Progenitor cell of endocrine pancreas (in vitro differentiated cells): ENCODE measurements around the gene RGS8. TPM values are rescaled to one million over a fixed set of nuclear protein-coding genes. Genes with fewer than 3 reads are reported as not detected.

Experiments
- DNase-seq: peaks from one replicate; pipeline ENCODE4 v3.0.0; 2021; ENCODE audit warnings: low spot score; ENCODE audit not compliant: unreplicated experiment
- H3K27ac Mint-ChIP-seq: 2 replicates; pipeline ENCODE4 v1.8.0; 2021; ENCODE audit warnings: mild to moderate bottlenecking, moderate library complexity, mixed read lengths
- H3K27me3 Mint-ChIP-seq: 2 replicates; pipeline ENCODE4 v1.8.0; 2021; ENCODE audit warnings: mixed read lengths
- H3K36me3 Mint-ChIP-seq: 2 replicates; pipeline ENCODE4 v1.8.0; 2022; ENCODE audit warnings: mixed read lengths; ENCODE audit not compliant: insufficient read depth
- H3K4me1 Mint-ChIP-seq: 2 replicates; pipeline ENCODE4 v1.8.0; 2021; ENCODE audit warnings: low read depth, mixed read lengths
- H3K4me3 Mint-ChIP-seq: 2 replicates; pipeline ENCODE4 v1.8.0; 2021; ENCODE audit warnings: low read depth, mild to moderate bottlenecking, moderate library complexity, mixed read lengths
- H3K9me3 Mint-ChIP-seq: 2 replicates; pipeline ENCODE4 v1.8.0; 2021; ENCODE audit warnings: low read depth, mixed read lengths
- total RNA-seq: library from RNA; stranded (reverse); gene quantifications from 2 replicates; pipeline ENCODE4 v1.2.1, GENCODE V29; 2021
- TF ChIP-seq, protein P1 (sequence below): fragments of 200-600 bp; sonication (generic); IDR thresholded peaks from one replicate; pipeline ENCODE4 v1.5.0; 2021; ENCODE audit warnings: antibody characterized with exemption, mild to moderate bottlenecking; ENCODE audit not compliant: unreplicated experiment

RGS8 gene
- total RNA-seq, 1 donor from 2014 or later = 0.05 TPM

DNA sequence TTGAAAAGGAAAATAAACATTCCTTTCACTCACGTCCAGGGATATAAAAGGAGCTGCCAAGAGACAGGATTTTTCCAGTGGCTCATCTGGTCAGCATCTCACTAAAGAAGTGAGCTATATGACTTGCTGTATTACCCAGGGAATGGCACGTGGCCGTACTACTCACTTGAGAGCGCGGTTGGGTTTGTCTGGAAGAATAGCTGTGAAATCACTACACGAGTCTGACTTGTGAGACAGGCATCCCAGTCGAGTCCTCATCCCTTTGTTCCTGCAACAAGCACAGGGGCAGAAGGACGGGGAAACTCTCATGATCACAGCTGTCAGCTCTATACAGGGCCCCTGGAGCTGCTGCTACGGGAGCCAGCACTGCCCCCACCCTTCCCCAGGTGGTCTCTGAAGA lies 17.7 kb downstream of the RGS8 start:
- Mint-ChIP-seq H3K27ac (no peak overlapping the region), H3K9me3 (no peaks in the 10 kb centered on the region), H3K27me3 (peaks cover 31% of the 10 kb centered on the region), H3K36me3 (no peaks in the 10 kb centered on the region), H3K4me3 (no peak overlapping the region), H3K4me1 (peaks cover 10% of the 10 kb centered on the region)
- DNase-seq = no peak
- TF ChIP-seq, protein P1, sequence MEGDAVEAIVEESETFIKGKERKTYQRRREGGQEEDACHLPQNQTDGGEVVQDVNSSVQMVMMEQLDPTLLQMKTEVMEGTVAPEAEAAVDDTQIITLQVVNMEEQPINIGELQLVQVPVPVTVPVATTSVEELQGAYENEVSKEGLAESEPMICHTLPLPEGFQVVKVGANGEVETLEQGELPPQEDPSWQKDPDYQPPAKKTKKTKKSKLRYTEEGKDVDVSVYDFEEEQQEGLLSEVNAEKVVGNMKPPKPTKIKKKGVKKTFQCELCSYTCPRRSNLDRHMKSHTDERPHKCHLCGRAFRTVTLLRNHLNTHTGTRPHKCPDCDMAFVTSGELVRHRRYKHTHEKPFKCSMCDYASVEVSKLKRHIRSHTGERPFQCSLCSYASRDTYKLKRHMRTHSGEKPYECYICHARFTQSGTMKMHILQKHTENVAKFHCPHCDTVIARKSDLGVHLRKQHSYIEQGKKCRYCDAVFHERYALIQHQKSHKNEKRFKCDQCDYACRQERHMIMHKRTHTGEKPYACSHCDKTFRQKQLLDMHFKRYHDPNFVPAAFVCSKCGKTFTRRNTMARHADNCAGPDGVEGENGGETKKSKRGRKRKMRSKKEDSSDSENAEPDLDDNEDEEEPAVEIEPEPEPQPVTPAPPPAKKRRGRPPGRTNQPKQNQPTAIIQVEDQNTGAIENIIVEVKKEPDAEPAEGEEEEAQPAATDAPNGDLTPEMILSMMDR = no peak

DNA sequence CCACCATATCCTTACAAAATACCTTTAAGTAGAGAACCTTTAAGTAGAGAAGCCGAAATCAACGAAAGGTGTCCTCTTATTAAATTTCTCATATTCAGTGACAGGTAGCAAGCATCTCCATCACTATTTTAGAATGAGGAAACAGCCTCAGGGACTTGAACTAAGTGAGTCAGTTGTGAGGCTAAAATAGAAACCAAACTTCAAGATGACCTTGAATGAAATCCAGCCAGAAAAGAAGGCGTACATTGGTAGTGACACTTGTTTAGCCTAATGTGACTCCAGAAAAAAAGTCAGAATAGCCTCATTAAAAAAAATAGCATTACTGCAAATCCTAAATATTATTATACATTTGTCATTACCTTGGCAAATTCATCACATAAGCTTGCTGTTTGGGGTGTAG lies 20.1 kb downstream of the RGS8 start:
- Mint-ChIP-seq H3K4me1 (peaks cover 5% of the 10 kb centered on the region), H3K36me3 (no peaks in the 10 kb centered on the region), H3K9me3 (no peaks in the 10 kb centered on the region), H3K27ac (no peak overlapping the region), H3K27me3 (peaks cover 15% of the 10 kb centered on the region), H3K4me3 (no peak overlapping the region)
- DNase-seq = no peak
- TF ChIP-seq, protein P1 = no peak

DNA sequence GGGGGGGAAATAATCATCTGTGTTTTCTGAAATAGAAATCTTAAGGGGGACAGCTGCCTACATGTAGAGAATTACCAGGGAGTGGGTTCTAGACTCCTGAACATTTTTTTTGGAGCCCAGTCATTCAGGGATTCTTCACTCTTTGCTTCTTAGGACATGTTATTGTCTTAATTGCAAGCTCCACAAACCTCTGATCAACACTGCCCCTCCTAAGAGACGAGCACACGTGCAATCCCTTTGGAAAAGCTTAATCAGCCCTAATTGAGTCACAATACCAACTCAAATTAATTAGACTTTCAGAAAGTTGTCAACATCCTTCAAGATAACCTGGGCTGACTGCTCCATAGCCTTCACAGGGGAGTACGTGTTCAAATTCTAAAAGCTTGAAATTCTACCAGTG lies 21.4 kb downstream of the RGS8 start:
- DNase-seq = no peak
- peaks cover 5% of the 10 kb centered on the region for H3K4me1 Mint-ChIP-seq
- H3K9me3 Mint-ChIP-seq = no peaks in the 10 kb centered on the region
- TF ChIP-seq, protein P1 = no peak
- H3K27ac Mint-ChIP-seq = no peak overlapping the region
- H3K4me3 Mint-ChIP-seq = no peak overlapping the region
- peaks cover 14% of the 10 kb centered on the region for H3K27me3 Mint-ChIP-seq
- H3K36me3 Mint-ChIP-seq = no peaks in the 10 kb centered on the region

DNA sequence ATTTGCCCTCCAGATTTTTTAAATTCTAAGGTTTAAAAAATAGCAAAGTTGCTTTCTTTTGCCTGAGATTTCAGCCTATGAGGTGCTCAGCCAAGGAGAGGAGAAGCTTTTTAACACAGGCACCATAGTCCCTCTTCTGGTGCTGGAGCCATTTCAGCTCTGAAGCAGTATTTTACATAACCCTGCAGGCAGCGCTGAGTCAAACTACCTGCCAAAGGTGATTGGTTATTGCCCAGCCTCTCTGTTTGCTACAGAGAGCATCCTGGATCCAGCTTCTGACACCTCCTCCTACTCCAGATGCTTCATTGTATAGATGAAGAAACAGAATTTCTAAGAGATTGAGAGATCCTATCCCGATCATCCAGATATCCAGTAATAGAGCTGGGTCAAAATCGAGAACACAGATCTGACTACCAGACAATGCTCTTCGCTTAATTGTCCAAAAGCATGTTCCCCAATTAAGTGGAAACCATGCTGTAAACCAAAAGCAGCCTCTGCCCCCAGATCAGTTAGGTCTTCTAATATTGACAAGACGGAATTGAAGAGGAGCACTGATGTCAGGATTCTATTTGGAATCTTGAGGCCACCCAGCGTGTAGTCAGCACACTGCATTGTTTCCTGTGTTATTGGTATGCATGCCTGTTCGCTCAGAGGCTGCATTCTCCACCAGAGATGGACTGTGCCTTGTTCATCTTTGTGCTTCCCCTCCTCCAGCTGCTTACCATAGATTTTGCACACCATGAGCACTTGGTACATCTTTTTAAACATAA lies 22.1 kb downstream of the RGS8 start:
- Mint-ChIP-seq H3K27ac (no peak overlapping the region), H3K9me3 (no peaks in the 10 kb centered on the region), H3K4me3 (no peak overlapping the region), H3K4me1 (peaks cover 5% of the 10 kb centered on the region), H3K36me3 (no peaks in the 10 kb centered on the region), H3K27me3 (peaks cover 14% of the 10 kb centered on the region)
- DNase-seq = no peak
- TF ChIP-seq, protein P1 = no peak

DNA sequence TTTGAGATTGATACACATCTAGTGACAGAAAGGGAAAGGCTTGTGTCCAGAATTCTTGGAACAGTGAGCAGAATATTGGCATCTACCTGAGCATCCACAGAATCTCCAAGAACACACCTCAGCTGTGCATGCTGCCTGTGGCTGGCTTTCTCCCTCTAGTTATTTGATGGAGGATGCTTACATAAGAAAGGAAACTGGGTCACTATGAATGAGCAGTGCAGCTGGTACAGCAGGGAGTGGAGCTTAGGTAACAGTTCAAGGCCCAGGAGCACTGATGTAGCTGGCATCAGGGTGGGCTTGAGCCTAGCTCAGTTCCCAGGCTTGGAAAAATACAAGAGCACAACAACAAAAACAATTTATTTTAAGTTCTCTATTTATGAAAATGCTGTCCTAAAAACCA lies 26.3 kb downstream of the RGS8 start:
- H3K27ac Mint-ChIP-seq = no peak overlapping the region
- peaks cover 6% of the 10 kb centered on the region for H3K27me3 Mint-ChIP-seq
- H3K36me3 Mint-ChIP-seq = no peaks in the 10 kb centered on the region
- TF ChIP-seq, protein P1 = no peak
- no peak overlapping the region for H3K4me3 Mint-ChIP-seq
- no peaks in the 10 kb centered on the region for H3K9me3 Mint-ChIP-seq
- DNase-seq = no peak
- H3K4me1 Mint-ChIP-seq = no peaks in the 10 kb centered on the region
